ENCODE results near the gene TSPY9. TPM values are rescaled to one million over a fixed set of nuclear protein-coding genes. Genes with fewer than 3 reads are reported as not detected.

Gene TSPY9, protein sequence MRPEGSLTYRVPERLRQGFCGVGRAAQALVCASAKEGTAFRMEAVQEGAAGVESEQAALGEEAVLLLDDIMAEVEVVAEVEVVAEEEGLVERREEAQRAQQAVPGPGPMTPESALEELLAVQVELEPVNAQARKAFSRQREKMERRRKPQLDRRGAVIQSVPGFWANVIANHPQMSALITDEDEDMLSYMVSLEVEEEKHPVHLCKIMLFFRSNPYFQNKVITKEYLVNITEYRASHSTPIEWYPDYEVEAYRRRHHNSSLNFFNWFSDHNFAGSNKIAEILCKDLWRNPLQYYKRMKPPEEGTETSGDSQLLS
- not detected in 2 replicates for total RNA-seq

GRCh38 chrY:9486967-9487366 is at the start of gene TSPY9:
TSPY9 (plus strand) TSS chrY:9487267; CDS start chrY:9487313, 46 bp downstream.

DNA sequence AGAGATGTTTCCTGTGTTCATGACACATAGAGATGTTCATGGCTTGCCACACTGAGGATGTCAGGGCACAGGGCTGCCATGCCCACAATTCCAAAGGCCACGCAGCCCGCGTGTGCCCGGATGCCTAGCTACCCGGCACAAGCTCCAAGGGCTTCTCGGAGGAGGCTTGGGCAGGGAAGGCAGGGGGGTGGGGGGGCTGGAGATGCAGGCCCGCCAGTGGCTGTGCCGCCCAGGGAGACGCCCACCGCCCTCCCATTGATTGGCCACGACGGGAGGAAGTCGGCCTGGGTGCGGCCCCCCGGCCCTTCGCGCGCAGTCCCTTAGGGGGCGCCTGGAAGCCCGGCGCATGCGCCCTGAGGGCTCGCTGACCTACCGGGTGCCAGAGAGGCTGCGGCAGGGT is 20.4 kb upstream of the TSPY9 start, which contains the start of gene TSPY1:
Gene TSPY1, plus strand, starts transcription at position 301 of the 400 bp plus-strand sequence. Its CDS starts 46 bp downstream, at position 347.

GRCh38 chrY:9527580-9527979 is 40.5 kb downstream of the TSPY9 start, which contains the start of gene TSPY10:
TSPY10 (plus strand) TSS chrY:9527880; CDS start chrY:9527926, 46 bp downstream.

Other genes starting within 250 kb of the TSPY9 start
- not detected in 2 replicates for gene TSPY4, start 149.8 kb upstream of the TSPY9 start, total RNA-seq
- not detected in 2 replicates for gene TSPY8, start 129.5 kb upstream of the TSPY9 start, total RNA-seq
- gene TSPY3, start 88.8 kb upstream of the TSPY9 start, total RNA-seq: not detected in 2 replicates
- not detected in 2 replicates for gene TSPY1, start 20.3 kb upstream of the TSPY9 start, total RNA-seq
- not detected in 2 replicates for gene TSPY10, start 40.6 kb downstream of the TSPY9 start, total RNA-seq

All from placental pericyte (primary cell).